GM18861 (cell line): ENCODE measurements around the gene TBC1D22A.
"Not testable (repeated sequence)": the region's sequence is repeated elsewhere in the genome, so short reads cannot be mapped to it uniquely, and the experiment has no call there.

ENCODE experiments used
- ATAC-seq: cut with Tn5 transposase; IDR thresholded peaks from one replicate; pipeline ENCODE4 v1.9.1; 2021; ENCODE audit not compliant: unreplicated experiment

TBC1D22A gene

DNA sequence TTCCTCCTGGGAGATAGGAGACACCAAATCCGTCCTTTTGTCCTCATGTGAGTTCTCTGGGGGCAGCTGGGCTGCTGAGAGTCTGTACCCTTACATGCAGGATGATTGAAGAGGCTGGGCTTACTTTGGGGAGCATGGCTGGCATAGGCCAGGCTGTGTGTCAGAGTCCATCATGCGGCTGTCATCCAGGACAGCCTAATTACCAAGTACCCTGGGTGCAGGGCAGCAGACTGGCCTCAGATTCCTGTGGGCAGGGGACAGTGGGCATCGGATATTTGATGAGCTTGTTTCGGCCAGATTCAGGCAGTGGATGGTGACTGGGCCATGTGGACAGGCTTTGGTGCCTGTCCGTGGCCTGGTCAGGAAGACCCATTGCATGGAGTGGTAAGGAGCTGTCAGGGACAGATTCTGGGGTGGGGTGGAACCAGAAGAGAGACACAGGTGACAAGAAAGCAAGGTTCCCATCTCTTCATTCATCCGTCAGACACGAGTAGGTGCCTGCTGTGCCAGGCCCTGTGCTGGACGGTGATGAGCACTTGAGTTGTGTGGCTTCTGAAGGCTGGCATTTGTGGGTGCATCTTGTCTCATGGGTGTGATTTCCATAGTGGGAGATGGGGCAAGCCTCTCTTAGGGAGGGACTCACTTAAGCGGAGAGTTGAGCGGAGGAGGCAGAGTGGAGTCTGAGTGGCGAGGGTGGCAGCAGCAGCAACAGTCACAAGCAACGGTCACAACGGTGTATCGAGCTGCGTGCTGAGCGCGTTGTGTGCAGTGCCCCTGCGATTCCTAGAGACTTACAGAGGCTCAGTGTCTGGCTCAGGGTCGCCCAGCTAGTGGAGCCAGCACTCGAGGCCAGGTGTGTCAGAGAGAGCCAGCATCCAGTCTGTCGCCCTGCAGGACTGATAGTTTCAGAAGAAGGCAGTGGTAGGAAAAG is 48.7 kb downstream of the TBC1D22A start:
- no peak for ATAC-seq

DNA sequence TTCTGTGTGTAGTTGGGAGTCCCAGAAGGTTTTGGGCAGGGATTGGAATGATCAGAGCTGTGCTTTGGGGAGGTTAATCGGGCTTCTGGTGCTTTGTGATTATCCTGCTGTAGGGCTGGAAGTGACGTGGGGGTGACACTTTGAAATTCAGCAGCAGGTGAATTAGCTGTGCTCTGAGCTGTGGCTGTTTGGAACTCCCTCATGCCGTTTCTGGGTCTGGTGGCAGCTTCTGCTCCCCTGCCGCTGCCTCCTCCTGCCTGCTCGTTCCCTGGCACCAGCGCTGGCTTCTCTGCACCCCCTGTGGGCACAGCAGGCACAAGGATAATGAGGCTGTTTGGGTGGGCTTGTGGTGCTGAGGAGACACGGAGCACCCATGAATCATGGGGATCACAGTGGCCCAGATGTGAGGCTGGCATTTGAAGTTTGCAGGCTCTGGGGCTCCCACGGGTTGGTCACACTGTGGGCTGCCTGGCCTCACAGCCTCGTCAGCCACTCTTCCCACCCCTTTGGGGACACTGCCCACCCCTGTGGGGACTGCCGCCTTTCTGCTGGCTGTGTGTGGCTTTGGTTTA is 49.7 kb downstream of the TBC1D22A start:
- no peak for ATAC-seq

DNA sequence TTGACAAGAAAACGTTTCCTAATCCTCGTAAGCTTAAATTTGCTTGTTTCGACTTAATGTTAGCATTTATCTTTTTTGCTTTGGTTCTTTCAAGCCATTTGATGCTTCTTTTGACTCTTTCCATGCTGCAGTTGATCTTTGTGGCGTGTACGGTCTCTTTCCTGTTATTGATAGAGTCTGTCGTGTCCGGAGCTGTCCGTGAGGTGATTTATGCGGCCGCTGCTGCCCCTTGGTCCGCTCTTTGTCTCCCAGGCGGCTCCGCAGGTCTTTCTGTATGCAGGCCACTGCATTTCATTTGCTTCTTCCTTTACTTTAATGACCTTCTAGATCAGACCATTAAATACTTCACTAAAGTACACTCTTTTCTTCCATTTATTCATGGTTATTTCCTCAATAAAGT is 50.3 kb downstream of the TBC1D22A start:
- no peak for ATAC-seq

DNA sequence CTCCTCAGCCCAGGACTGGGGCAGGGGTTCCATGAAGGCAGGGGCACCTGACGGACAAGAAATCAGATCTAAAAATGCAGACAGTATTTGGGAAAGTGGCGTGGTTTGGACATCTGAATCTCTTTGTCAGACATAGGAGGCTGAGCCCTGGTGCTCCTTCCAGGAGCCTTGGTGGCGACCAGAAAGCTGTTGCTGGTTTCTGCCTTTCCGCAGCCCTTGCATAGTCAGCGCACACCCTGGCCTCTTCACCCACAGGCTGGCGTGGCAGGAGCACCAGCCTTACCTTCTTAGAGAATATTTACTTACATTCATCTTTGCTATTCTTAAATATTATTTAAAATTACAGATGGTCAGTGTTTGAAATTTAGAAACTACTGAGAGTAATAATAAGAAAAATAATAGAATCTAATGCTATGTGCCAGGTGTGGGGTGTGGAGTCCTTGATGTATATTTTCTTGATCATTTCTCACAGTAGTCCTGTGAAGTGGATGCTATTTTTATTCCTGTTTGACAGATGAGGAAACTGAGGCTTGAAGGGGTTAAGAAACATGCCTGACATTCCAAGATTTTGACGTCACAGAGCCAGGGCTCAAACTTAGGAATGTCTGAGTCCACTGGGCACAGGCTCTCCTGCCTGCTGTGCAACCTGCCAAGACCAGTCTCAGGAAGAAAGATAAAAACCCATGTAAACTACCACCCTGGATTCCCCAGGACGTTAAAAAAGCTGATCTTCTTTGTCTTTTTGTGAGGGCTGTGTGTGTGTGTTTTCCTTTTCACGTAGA is 51.6 kb downstream of the TBC1D22A start:
- no peak for ATAC-seq

- ATAC-seq: no peak
Observed at GRCh38 chr22:46815132-46815531, 52.7 kb downstream of the TBC1D22A start.

GRCh38 chr22:46815559-46815895 is 53.1 kb downstream of the TBC1D22A start:
- no peak for ATAC-seq

- ATAC-seq: no peak
Observed at GRCh38 chr22:46815896-46816731, 53.7 kb downstream of the TBC1D22A start.

- ATAC-seq: not testable (repeated sequence)
Observed at GRCh38 chr22:46817390-46817789, 54.9 kb downstream of the TBC1D22A start.

DNA sequence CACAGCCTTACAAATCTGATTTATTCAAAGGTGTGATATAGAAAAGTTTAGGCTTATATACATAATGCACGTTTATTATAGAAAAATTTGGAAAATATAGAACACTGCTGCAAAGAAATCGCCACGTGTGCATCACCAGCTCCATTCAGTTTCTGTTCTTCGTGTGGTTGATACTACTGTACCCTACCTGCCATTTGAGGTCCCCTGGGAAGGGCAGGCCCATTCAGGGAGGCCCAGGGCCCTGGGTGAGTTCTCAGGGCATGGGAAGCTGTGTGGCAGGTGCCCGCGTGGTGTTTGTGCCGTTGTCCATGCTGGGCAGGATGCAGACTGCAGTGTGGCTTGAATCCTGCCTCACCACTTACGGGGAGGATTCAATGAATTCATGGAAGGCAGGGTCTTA is 60.8 kb downstream of the TBC1D22A start:
- no peak for ATAC-seq

- ATAC-seq: no peak
Observed at GRCh38 chr22:46823654-46824053, 61.2 kb downstream of the TBC1D22A start.

DNA sequence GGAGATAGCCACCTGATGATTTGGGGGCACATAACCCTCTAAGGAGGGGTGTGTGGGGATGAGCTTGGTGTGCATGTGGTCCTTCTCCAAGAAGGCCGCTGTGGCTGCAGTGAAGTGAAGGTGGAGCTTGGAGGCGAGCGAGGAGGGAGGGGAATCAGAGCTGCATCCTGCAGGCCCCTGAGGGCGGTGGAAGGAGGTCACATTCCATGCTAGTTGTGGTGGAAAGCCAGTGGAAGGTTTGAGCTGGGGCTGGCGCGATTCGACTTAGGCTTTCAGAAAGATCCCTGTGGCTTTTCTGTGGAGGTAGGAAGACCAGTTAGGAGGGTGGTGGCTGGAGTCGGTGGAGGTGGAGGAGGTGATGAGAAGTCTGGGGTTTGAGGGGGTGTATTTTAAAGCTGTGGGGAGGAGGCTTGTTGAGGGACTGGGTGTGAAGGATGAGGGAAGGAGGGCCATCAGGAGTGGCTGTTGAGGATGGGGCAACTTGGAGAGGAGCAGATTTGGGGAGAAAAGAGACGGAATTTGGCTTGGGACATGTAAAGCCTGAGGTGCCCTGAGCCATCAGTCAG is 62.0 kb downstream of the TBC1D22A start:
- ATAC-seq: no peak

DNA sequence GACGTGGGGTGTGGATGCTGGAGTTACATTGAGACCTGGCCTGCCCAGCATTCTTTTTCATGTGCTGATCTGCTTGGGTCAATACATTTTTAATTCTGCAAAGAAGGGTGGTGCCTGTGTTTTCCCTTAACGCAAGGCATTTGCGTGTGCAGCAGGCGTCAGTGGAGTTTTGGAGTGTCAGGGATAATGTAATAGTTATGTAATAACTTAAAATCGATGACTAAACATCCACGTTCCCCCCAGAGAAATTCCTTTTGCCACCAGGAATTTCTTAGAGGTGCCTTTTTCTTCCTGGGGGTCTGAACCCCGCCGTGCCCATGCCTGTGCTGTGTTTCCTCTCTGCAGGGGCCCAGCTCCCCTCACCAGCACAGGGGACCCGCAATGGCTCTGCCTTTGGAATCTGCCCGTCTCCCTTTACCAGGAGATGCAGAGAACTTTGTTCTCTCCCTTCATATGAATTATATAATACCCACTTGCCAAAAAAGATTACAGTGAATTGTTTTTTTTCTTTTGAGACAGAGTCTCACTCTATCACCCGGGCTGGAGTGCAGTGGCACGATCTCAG is 62.6 kb downstream of the TBC1D22A start:
- ATAC-seq: no peak

- no peak for ATAC-seq
Observed at GRCh38 chr22:46826438-46827135, 64.1 kb downstream of the TBC1D22A start.

DNA sequence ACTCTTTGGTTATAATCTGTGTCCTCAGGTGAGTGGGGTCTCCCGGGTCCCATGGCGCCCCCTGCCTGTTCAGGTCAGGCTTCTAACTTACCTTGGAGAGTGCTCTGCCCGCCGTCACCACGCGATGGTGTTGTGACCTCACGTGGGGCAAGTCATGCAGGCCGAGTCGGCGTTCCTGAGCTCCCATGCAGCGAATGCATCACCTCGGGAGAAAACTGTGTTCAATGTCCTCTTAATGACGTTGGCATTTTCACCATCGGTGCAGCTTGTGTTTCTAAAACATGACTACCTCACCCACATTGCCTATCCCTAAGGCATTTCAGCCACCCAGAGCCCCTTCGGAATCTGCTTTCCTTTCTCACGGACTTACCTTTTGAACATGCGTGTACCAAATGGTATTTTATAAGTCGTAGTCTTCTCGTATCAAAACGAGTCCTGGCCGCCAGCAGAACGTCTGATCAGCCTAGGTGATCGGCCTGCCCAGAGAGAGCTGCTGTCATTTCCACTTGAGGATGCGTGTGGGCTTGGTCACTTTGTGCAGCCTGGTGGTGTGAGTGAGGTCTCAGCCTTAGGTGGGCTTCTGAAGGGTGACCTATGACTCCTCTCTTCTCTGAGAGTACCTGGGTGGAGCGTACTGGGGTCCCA is 64.8 kb downstream of the TBC1D22A start:
- no peak for ATAC-seq

- ATAC-seq: no peak
Observed at GRCh38 chr22:46827781-46828180, 65.3 kb downstream of the TBC1D22A start.

DNA sequence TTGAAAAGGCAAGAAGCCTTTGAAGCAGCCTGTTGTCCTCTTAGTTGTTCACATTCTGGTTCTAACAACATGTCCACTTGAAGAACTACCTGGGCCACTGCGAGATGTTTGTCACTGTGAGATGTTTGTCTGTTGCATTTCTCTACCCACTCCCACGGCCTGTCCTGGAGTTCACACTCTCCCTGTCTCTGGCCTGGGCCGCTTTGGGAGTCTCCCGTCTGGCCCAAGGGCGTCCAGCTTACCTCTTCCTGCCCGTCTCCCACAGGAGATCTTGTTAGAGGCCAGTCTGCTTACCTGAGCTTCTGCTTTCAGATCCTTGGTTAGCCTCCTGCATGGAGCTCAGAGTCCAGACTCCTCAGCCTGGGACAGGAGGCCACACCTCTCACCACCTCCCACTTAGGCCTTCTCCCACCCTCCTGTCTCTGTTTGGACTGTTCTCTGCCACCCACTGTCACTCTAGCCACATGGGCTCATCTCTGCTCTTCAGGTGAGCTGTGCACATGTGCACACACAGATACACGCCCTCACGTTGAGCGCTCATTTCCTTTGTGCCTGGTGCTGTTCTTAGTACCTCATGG is 66.0 kb downstream of the TBC1D22A start:
- no peak for ATAC-seq

GRCh38 chr22:46829117-46829891 is 66.9 kb downstream of the TBC1D22A start:
- ATAC-seq: no peak
